Measurements from ENCODE around the gene NHERF1. TPM values are rescaled to one million over a fixed set of nuclear protein-coding genes. Genes with fewer than 3 reads are reported as not detected.

NHERF1 gene
- total RNA-seq, 1 donor = 22.1 TPM

DNA sequence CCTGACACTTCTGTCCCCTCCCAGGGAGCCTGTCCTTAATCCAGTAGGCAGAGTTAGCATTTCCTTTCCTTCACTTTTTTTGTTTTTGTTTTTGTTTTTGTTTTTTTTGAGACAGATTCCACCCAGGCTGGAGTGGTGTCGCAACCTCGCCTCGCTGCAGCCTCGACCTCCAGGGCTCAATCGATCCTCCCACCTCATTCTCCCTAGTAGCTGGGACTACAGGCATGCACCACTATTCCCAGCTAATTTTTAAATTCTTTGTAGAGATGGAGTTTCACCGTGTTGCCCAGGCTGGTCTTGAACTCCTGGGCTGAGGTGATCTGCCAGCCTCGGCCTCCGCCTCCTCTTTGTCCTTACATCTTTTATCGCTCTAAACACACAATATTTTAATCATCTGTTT is 4.0 kb downstream of the NHERF1 start:
- no peak for DNase-seq (ENCODE audit: insufficient read length, low spot score, missing footprints)
- Histone ChIP-seq H3K27ac (ENCODE audit: low read depth, low read length) (no peak overlapping the region), H3K4me1 (ENCODE audit: insufficient read depth, low read length) (peaks cover 13% of the 10 kb centered on the region), H3K4me3 (ENCODE audit: insufficient read depth, low read length) (no peak overlapping the region), H3K9me3 (ENCODE audit: low read depth, low read length) (no peaks in the 10 kb centered on the region), H3K79me2 (ENCODE audit: insufficient read depth, low read length) (peaks cover 54% of the 10 kb centered on the region), H3K27me3 (ENCODE audit: insufficient read depth, low read length) (no peaks in the 10 kb centered on the region), H2AFZ (ENCODE audit: low read length) (no peak overlapping the region), H3K36me3 (ENCODE audit: insufficient read depth, low read length) (no peaks in the 10 kb centered on the region), H4K20me1 (ENCODE audit: insufficient read depth, low read length) (peaks cover 24% of the 10 kb centered on the region), H3K4me2 (ENCODE audit: insufficient read depth, low read length) (no peak overlapping the region)
- no peak for TF ChIP-seq CTCF (IDR thresholded peaks at IDR 0.05; ENCODE audit: extremely low read depth, low read depth, low read length)

DNA sequence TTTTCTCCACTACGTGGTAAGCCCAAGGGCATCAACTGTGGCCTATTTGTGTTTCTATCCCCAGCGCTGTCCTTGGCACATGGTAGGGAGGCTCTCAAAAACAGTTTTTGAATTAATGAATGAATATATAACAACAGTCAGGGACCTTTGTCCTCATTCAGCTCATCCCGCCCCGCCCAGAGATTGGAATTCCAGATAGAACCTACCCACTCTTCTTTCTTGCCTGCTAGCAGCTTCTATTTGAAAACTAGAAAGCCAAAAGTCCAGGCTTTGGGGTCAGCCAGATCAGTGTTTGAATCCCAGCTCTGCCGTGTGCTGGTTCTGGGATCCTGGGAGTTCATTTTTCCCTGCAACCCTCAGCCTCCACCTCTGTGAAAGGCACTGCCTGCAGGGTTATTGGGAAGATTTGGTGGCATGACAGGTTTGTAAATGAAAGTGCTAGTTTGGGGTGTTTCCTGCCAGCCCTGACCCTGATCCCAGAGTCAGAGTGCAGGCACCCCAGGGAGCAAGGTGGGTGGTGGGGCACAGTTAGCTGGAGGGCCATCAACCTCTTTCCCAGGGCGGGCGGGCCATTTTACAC is 4.5 kb downstream of the NHERF1 start:
- H3K36me3 ChIP-seq (ENCODE audit: insufficient read depth, low read length) = no peaks in the 10 kb centered on the region
- no peak overlapping the region for H3K4me2 ChIP-seq (ENCODE audit: insufficient read depth, low read length)
- H3K4me3 ChIP-seq (ENCODE audit: insufficient read depth, low read length) = no peak overlapping the region
- H2AFZ ChIP-seq (ENCODE audit: low read length) = no peak overlapping the region
- no peak overlapping the region for H3K27ac ChIP-seq (ENCODE audit: low read depth, low read length)
- no peaks in the 10 kb centered on the region for H3K9me3 ChIP-seq (ENCODE audit: low read depth, low read length)
- DNase-seq (ENCODE audit: insufficient read length, low spot score, missing footprints) = peak; percentile 17
- peaks cover 28% of the 10 kb centered on the region for H4K20me1 ChIP-seq (ENCODE audit: insufficient read depth, low read length)
- H3K4me1 ChIP-seq (ENCODE audit: insufficient read depth, low read length) = peaks cover 15% of the 10 kb centered on the region
- no peak for TF ChIP-seq CTCF (IDR thresholded peaks at IDR 0.05; ENCODE audit: extremely low read depth, low read depth, low read length)
- no peaks in the 10 kb centered on the region for H3K27me3 ChIP-seq (ENCODE audit: insufficient read depth, low read length)
- H3K79me2 ChIP-seq (ENCODE audit: insufficient read depth, low read length) = peaks cover 58% of the 10 kb centered on the region

GRCh38 chr17:74754832-74755231 is 6.4 kb downstream of the NHERF1 start:
- Histone ChIP-seq H3K9me3 (ENCODE audit: low read depth, low read length) (no peaks in the 10 kb centered on the region), H2AFZ (ENCODE audit: low read length) (no peak overlapping the region), H3K36me3 (ENCODE audit: insufficient read depth, low read length) (no peaks in the 10 kb centered on the region), H3K79me2 (ENCODE audit: insufficient read depth, low read length) (peaks cover 56% of the 10 kb centered on the region), H3K27me3 (ENCODE audit: insufficient read depth, low read length) (no peaks in the 10 kb centered on the region), H3K4me1 (ENCODE audit: insufficient read depth, low read length) (peaks cover 28% of the 10 kb centered on the region), H3K4me3 (ENCODE audit: insufficient read depth, low read length) (no peak overlapping the region), H3K27ac (ENCODE audit: low read depth, low read length) (no peak overlapping the region), H3K4me2 (ENCODE audit: insufficient read depth, low read length) (no peak overlapping the region), H4K20me1 (ENCODE audit: insufficient read depth, low read length) (peaks cover 28% of the 10 kb centered on the region)
- no peak for TF ChIP-seq CTCF (IDR thresholded peaks at IDR 0.05; ENCODE audit: extremely low read depth, low read depth, low read length)
- DNase-seq (ENCODE audit: insufficient read length, low spot score, missing footprints) = peak; percentile 17

GRCh38 chr17:74755533-74755932 is 7.1 kb downstream of the NHERF1 start:
- peaks cover 30% of the 10 kb centered on the region for H3K4me1 ChIP-seq (ENCODE audit: insufficient read depth, low read length)
- H3K4me2 ChIP-seq (ENCODE audit: insufficient read depth, low read length) = no peak overlapping the region
- peaks cover 23% of the 10 kb centered on the region for H4K20me1 ChIP-seq (ENCODE audit: insufficient read depth, low read length)
- no peak for DNase-seq (ENCODE audit: insufficient read length, low spot score, missing footprints)
- H3K4me3 ChIP-seq (ENCODE audit: insufficient read depth, low read length) = no peak overlapping the region
- no peaks in the 10 kb centered on the region for H3K9me3 ChIP-seq (ENCODE audit: low read depth, low read length)
- no peaks in the 10 kb centered on the region for H3K36me3 ChIP-seq (ENCODE audit: insufficient read depth, low read length)
- H3K27me3 ChIP-seq (ENCODE audit: insufficient read depth, low read length) = no peaks in the 10 kb centered on the region
- no peak for TF ChIP-seq CTCF (IDR thresholded peaks at IDR 0.05; ENCODE audit: extremely low read depth, low read depth, low read length)
- H3K79me2 ChIP-seq (ENCODE audit: insufficient read depth, low read length) = peaks cover 50% of the 10 kb centered on the region
- H3K27ac ChIP-seq (ENCODE audit: low read depth, low read length) = no peak overlapping the region
- H2AFZ ChIP-seq (ENCODE audit: low read length) = no peak overlapping the region
